Lung microvascular endothelial cell (primary cell): ENCODE results near the gene MTSS2. TPM values are rescaled to one million over a fixed set of nuclear protein-coding genes. Genes with fewer than 3 reads are reported as not detected.

ENCODE experiments used
- DNase-seq, 2 donors: peaks; one replicate each; pipeline versions ENCODE4 v3.0.0 to v3.0.0-alpha.2; 2010; ENCODE audit warnings: low read depth in 2 of 2
- total RNA-seq: library from RNA; depleted of rRNA; stranded (reverse); fragments of >200 nt; gene quantifications from 2 replicates; pipeline ENCODE4 v1.2.1, GENCODE V29; 2014

Gene MTSS2
- total RNA-seq, 1 donor from 2014 or later = 11.1 TPM

- DNase-seq = no peak
Observed at GRCh38 chr16:70700101-70701020, 14.5 kb upstream of the MTSS2 start.

DNA sequence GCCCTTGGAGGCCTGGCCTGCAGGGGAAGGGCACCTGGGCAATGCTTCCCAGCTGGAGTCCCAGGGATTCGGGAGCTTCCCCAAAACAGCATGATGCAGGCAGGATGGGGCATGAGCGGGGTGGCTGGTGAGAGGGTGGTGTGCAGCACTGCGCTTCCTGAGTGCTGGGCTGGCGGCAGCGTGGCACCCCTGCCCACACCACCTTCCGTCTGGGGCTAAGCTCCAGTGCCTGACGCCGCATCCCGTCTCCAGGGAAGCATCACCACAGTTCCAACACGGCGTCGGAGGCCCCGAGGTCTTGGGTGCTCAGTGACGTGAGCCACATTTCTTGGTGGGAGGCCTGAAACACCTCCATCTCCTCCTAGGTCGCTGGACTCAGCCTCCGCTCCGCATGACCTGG, 13.8 kb upstream of the MTSS2 start:
- DNase-seq = no peak

DNA sequence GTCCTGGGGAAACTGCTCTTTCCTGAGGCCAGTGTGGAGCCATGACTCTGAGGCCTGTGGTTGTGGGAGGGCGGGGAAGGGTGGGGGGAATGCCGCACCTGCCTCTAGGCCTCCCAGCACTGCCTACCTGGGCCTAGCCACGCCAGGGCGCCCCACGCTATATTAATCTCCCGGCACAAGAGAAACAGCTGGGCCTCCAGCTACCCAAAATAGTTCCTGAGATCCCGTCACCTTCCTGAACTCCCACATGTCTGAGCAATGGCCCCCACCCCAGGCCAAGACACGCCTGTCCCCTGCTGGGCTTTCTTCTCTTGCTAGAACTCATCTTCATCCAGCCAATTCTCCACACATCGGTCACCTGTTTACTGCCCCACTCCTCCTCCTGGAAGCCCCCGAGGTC, 13.0 kb upstream of the MTSS2 start:
- DNase-seq = no peak

- no peak for DNase-seq
Observed at GRCh38 chr16:70697594-70698170, 11.8 kb upstream of the MTSS2 start.

- DNase-seq = peak in 1 of 2 donors; percentile 32
Observed at GRCh38 chr16:70696952-70697593, 11.2 kb upstream of the MTSS2 start.

GRCh38 chr16:70696355-70696754, 10.5 kb upstream of the MTSS2 start:
- DNase-seq = no peak

- peak; percentile 67 to 83 for DNase-seq
Observed at GRCh38 chr16:70695331-70696070, 9.6 kb upstream of the MTSS2 start.

- DNase-seq = no peak
Observed at GRCh38 chr16:70694868-70695218, 9.0 kb upstream of the MTSS2 start.

DNA sequence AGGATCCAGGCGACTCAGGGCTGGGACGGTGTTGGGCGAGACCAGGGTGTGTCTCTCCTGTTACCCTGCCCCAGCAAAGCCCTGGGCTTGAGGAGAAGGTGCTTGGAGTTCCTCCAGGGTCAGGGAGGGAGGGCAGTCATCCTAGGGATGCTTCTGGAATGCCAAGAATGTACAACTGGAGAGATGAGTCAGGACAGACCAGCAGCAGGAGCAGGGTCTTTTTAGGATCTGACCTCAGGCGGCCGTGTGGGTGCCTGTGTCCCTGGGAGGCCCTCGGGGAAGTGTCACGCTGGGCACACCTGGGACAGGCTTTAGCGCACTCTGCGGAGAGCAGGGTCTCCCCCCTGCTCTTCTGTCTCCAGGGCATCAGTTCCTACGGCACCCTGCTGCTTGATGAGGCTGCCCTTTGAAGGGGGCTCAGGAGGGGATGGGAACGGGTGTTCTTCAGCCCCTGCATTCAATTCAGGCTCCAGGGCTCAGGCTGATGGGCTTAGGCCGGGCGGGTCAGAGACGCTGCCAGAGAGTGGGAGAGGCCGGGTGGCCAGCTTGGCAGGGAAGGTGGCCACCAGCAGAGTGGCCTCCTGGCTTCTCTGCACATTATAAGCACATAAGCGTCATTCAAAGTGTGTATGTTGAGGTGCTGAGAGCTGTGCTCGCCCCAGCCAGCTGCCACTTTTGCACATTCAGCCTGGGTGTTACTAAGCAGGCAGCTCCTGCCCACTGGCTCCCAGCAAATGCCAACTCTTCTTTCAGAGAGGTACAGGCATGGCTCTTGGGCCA, 8.4 kb upstream of the MTSS2 start:
- peak in 1 of 2 donors; percentile 49 for DNase-seq

- DNase-seq = no peak
Observed at GRCh38 chr16:70692873-70693671, 7.2 kb upstream of the MTSS2 start.

DNA sequence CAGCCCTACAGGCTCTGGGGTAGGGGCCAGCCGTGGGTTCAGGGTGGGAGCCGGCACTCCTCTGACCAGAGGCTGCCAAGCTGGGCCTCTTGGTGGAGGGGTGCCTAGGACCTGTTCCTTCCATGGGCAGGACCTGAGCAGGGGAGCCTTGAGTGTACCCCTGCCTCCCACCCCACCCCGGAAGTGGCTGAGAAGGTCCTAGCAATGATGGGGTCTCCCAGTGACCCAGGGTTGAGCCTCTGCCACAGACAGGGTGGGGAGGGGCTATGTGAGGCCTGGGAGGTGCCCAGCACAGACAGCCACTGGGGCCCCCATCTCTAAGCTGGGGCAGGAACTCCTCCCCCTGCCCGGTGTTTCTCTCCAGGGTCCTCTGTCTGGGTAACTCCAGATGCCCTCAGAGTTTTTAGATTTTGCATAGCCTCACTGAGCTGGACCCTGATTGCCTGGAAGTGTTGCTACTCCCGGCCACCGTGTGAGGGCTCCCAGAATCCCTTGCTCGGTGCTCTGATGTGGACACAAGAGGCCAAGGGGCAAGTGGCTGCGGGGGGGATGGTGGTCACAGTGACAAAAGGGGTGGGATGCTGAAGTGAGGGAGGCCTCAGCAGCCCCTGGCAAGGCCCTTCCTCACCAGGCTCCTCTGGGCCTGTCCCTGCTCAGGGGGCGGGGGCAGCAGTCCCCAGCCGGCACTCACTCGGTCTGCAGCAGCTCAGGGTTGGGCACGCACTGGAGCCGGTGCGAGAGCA, 6.4 kb upstream of the MTSS2 start:
- no peak for DNase-seq

DNA sequence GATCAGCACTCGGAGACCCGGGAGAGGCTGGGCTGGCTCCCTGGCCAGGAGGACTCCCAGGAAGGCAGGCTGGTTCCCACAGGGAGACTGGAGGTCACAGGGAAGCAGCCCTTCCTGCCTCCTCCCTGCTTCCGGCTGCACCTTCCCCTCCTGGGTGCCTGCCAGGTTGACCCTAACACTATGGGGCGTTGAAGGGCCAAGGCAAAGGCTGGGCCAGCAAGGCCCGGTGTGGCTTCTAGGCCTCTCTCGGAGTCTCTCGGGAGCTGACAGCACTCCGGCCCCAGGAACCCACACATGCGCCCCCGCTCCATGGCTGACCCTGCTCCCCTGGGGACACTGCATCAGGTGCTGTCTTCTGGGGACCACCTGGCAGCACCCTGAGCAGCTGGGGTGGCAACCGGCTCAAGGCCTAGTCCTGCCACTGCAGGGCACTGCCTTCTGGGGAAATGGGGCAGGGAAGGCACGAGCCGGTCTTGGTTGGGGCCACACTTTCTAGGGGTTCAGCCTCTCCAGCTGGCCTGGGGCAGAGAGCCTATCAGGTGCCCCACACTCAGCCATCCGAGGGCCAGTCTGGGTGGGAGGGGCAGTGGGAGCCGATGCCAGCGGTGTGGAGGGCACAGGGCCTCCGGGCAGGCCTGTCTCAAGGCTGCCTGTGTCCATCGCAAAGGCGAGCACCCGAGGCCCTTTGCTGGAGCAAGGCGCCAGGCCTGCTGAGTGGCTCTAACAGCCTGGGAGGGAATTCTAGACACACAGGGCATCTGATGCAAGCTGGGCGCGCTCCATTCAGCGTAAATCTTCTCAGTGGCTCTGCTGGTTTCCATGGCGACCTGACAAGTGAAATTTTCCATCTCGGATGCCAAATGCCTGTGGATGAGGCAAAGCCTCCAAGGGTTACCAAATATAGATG, 5.6 kb upstream of the MTSS2 start:
- DNase-seq = peak in 1 of 2 donors; percentile 92

- DNase-seq = no peak
Observed at GRCh38 chr16:70689970-70690891, 4.4 kb upstream of the MTSS2 start.

DNA sequence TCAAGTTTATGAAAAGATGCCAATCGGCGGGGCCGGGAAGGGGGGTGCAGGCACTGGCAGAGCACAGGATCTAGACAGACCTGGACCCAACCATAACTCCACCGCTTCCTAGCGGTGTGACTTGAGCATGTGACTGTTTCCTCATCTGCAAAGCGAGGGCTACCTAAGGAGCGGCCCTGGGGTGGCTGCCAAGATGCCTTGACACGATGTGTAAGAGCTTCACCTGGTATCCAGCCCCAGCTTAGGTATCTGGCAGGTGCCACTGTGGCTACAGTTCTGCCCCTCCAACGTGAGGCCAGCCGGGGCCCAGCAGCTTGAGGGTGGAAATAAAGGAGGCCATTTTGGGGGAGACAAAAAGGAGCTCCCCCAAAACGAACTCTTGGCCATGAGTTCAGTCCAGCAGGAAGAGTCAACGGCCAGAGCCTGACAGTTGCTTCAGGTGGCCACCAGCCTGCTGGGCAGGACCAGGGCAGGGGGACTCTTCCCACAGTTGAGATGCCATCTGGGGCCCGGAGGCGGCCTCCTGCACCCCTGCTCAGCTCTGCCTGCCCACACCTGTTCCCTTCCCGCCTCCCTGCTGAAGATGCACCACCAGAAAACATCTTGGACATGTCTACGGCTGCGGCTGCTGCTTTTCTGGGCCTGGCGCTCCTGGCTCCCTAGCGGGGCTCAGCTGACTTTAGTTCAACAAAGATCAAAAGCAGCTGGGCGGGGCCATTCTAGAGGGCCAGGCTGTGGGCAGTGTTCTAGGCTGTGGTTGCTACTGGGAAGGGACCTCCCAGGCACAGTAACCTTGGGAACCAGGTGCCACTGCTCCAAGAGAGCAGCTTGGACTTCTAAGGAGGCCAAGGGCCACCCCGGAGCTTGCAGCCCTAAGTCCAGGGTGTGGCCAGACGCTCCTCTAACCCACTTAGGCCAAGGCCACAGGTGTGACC, 3.4 kb upstream of the MTSS2 start:
- no peak for DNase-seq

- peak; percentile 63 to 75 for DNase-seq
Observed at GRCh38 chr16:70688246-70688742, 2.4 kb upstream of the MTSS2 start.

GRCh38 chr16:70687671-70688245, 1.9 kb upstream of the MTSS2 start:
- no peak for DNase-seq
